Right lung (tissue), 5 donors: Measurements from ENCODE around the gene CDCP1. TPM values are rescaled to one million over a fixed set of nuclear protein-coding genes. Genes with fewer than 3 reads are reported as not detected.
"Not testable (repeated sequence)": the region's sequence is repeated elsewhere in the genome, so short reads cannot be mapped to it uniquely, and the experiment has no call there.

ENCODE experiments used
- DNase-seq, 2 donors: peaks; one replicate each; pipeline ENCODE4 v3.0.0-alpha.2; 2013
- polyA plus RNA-seq, 5 donors: library from polyadenylated mRNA; unstranded; fragments of 120-200 nt; gene quantifications; one replicate each; pipeline versions ENCODE4 v1.2.1 to v1.2.3, GENCODE V29; 2013; ENCODE audit warnings: inconsistent platforms in 1 of 5, low replicate concordance in 1 of 5; ENCODE audit not compliant: insufficient read length in 5 of 5, insufficient read depth in 1 of 5

Gene CDCP1
- polyA plus RNA-seq, 5 donors = 0.30 to 0.57 (median 0.42) TPM

DNA sequence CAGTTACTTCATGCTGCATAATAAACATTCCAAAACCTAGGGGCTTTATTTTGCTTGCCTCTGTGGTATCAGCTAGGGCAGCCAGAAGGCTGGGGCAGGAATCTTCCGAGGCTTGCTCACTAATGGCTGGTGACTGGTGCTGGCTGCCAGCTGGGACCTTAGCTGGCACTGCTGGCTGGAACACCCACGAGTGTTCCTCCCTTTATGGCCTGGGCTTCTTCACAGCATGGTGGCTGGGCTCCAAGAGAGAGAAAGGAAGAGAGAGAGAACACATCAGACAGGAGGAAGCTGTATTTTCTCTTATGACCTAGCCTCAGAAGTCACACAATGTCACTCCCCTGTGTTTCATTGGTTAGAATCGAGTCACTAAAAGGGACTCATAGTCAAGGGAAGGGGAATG is 23.9 kb upstream of the CDCP1 start:
- DNase-seq = no peak

DNA sequence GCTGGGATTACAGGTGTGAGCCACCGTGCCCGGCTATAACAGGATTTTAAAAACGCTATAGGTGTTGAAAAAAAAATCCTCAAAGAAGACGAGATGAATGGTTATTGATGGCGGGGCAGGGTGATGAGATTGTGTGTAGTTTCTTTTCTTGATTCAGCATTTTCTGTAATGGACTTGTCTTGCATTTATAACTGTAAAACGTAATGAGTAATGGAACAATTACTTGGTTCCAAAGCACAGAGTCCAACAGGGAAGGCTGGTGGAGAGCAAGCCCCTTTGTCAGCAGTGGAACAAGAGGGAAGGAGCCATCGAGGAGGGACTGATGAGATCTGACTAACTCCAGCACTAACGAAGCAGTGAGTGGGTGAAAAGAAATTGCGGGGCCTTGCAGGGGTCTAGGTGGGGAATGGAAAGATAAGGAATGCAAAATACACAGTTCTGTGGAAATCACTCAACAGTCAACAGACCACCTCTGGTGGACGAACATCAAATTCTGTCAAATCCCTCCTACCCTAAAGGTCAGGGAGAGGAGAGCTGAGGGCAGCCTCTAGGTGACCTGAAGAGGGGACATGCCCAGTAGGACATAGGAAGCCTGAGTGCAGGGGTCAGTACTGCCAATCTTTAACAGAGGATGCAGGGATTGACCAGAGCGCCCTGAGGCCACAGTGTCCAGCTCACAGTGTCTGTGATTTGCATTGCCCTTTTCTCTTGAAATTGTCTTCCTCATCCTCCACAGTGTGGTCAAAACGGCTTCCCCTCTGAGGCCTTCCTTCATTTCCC is 23.1 kb upstream of the CDCP1 start:
- DNase-seq = no peak

DNA sequence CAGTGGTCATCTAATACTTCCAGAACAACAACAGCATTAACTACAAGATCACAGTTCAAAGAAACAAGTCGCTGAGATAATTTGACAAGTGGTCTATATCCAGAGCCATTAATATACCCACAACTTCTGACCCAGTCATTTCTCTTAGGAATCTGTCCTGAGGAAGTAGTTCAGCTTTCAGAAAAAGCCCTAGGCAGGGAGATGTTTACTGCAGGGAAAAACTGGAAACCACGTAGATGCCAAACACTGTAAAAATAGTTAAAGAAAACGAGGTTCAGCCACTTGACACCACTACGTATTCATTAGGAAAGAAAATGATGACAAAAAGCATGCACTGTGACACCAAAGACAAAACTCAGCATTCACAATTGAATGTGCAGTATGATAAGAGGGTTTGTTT is 22.3 kb upstream of the CDCP1 start:
- DNase-seq = no peak

DNA sequence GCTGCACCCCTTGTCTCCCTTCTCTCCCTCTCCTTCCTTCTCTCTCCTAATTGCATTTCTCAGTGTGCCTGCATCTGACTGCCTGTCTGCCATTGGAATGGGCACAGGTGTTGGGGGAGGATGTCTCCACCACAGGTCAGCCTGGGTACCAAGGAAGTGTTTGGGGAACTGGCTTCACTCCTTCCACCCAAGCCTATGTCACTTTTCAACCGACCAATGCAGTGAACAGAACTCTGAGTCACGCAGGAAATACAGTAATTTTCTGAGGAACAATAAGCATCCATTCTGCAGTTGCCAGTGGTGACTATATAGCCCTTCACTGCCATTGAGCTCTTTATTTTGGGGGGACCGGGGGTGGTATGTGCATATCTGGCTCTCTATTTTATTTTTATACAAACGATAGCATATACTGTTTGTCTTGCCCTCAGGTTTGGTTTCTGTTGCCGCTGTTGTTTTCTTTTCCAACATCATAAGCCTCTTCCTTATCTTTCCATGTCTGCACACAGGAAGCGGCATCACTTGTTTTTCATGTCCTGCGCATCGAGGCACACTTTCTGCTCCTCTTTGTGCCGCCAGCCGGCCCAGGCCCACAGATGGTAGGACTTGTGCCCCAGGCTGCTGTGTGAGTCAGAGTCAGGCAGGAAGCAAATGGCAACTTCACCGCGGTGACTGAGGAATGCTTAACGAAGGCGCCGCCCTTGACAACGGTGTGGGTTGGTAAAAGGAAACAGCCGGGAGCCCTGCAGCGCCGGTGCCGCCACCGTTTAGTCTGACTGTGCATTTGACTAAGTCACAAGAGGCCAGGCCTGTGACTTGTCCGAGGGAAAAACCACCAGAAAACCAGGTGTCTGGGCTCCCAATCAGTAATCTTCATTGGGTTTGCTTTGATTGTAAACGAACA is 21.1 kb upstream of the CDCP1 start:
- peak; percentile 47 to 57 for DNase-seq

DNA sequence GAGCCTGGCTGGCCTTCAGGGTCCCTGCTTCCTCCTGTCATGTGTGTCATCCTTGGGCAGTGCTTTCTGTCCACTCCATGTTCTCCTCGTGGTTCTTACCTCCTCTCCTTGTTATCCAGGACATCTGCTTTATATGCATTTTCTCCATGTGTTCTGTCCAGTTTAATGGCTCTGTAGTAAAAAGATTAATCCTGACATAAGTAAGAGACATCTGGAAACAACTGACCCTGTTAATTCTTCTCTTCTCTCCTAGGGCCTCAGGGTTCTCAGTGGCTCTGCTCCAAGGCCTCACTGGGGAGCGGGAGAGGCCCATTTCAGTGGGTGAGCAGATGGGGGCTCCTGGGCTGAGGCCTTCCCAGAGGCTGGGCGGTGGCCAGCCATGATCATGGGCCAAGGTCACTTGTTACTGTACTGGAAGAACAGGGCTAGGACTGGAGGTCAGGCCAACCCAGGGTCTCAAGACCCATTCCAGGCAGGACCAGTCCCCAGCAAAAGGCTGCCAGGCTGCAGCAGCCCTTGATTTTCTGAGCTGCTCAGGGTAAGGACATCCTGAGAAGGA is 20.2 kb upstream of the CDCP1 start:
- DNase-seq = no peak

DNA sequence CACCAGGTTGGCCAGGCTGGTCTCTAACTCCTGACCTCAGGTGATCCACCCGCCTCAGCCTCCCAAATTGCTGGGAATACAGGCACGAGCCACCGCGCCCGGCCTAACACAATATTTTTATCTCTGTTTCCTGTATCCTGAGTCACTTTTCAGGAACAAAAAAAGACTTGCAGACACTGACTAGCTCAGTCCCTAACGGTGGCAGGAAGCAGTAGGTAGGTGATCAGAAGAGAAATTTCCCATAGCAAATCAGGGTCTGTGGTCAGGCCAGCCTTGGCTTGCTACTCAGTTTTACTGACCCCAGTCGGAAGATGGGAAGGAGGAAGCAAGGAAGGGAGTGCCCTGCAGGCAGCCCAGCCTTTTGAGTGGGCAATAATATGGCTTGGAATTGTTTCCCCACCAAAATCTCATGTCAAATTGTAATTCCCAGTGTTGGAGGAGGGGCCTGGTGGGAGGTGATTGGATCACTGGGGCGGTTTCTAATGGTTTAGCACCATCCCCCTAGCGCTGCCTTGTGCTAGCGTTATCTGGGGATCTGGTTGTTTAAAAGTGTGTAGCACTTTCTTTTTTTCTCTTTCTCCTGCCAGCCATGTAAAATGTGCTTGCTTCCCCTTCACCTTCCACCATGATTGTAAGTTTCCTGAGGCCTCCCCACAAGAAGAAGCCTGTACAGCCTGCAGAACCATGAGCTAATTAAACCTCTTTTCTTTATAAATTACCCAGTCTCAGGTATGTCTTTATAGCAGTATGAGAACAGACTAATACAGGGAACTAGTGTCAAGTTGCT is 19.5 kb upstream of the CDCP1 start:
- DNase-seq = no peak

DNA sequence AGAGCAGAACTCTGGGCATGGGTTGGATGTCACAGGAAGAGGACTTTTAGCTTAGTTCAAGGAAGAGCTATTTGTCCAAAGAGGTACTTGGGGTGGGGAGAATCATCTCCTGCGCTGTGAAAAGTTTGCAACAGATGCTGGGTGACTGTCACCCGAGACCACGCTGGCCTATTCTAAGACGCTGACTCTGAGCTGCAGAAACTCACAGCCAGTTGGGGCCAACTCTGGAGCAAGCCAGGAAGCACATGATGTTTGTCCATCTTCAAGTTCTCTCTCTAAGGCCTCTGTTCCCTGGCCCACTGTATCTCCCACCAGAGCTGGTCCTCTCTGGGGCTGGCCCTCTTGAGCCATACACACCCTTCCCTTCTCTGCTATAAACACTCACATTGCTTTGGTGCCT is 17.9 kb upstream of the CDCP1 start:
- no peak for DNase-seq

DNA sequence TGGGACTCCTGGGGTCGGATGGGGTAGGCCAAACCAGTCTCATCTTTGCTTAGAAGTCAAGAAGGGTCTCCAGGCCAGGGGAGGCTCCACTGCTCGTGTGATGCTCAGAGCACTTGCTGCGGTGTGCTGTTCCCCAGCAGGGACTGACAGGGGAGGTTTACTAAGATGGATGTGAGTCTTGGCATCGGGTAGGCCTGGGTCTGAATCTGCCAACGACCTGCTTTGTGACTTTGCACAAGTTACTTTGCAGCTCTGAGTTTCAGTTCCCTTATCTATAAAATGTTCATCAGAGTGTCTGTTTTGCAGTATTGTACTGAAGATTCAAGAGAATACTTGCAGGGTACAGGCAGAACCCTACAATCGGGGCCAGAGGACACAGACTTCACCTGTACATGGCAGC is 17.3 kb upstream of the CDCP1 start:
- DNase-seq = no peak

DNA sequence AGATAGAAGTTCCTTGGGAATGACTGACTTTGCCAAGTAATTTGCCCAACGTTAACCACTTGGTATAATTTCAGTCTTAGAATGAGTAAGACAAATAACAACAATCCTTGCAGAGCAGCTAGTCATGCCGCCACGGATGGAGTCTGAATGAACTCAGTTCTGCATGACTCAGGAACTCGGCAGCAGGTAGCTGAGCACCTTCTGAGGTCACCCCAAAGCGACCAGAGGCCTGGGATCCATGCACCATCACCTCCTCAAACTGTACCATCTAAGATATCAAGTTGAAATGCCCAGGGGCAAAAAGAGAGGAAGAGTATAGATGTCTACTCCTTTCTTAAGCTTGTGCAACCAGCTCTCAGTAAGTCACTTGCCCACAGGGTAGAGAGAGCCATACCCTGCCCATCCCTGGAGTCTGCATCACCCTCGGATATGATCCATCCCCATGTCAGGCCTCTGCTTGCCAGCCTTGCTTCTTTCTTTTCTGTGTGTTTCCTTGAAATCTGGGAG is 8.5 kb upstream of the CDCP1 start:
- DNase-seq = no peak

DNA sequence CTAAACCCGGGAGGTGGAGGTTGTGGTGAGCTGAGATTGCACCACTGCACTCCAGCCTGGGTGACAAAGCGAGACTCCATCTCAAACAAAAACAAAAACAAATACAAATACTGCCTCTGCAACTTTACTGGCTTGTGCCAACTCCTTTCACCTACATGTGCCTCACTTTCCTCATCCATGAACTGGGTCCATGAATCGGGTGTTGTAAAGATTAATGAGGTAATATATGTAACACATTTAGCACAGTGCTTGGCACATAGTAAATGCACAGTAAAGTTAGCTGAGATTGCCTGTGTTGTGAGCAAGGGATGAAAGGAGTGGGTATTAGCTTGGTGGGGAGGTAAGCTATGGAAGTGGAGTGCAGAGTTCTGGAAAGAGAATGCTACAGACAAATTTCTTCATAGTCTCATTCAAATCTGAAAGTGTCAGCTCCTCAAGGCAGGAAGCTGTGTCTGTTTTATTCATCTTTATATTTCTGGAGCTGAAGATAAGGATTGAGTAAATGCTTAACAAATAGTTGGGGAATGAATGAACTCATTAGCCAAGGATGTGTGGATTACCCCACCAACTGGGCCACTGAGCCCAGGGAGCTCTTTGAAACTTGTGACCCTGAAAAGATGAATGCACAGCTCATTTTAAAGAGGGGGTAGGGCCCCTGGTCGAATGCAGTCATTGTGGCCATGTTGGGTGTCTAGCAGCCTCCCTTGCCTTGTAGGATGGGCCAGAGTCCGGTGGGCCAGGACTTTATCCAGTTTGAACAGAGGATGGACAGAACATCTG is 7.7 kb upstream of the CDCP1 start:
- no peak for DNase-seq

DNA sequence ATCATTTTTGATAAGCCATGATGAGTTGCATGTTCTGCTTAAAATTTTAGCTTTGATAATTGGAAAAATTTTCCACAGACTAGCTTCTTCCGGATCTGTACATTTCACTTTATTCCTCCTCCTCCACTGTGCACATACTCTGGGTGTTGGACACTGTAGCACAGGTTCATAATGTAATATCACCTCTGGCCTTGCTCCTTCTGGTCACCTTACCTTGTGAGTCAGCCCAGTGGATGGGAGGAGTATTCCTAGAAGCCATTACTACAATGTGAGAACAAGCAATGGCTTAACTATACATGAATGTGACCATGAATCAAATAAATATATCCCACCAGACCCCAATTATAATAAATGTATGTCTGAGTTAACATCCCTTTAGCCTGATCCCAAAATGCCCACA is 6.1 kb upstream of the CDCP1 start:
- DNase-seq = no peak

DNA sequence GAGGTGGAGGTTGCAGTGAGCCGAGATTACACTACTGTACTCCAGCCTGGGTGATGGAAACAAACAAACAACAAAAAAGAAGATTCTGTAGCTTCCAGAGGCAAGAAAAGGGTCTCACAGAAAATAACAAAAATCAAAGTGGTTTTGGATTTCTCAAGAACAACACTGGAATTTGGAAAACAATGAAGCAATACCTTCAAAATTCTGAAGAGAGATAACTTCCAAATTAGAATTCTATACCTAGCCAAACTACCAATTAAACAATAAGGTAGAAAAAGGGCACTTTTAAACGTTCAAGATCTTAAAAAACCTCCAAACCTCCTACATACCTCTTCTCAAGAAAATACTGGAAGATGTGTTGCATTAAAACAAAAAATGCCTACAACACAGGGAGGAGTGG is 4.9 kb upstream of the CDCP1 start:
- no peak for DNase-seq

DNA sequence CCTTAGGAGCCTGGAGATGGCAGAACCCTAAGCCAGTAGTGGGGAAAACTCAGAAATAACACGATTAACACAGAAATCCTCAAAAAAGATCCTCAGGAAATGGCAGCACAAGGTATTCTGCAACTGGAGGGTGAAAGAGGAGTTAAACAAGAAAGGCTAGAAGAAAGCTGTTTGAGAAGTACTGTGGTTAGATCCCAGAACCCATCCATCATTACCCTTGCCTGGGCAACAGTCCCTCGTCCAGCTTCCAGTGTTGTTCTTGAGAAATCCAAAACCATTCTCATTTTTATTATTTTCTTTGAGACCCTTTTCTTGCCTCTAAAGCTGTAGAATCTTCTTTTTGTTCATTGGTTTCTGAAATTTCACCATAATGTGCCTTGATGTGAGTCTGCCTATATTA is 2.7 kb upstream of the CDCP1 start:
- no peak for DNase-seq

DNA sequence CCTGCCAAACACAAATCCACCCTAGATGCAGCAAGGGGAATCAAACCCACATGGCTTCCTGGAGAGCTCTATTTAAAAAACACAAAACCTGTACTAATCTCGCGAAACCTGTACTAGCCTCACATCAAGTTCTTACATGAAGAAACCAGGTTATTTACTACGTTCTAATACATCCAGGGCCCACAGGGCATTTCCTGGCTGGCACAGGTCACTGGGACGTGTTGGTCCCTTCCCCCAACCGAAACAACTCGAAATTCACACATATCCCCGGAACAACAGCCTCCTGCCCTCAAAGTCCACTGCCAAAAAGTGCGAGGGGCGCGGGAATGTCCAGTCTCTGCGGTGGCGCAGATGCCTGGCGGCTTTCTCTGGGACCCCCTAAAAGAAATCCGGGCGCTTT is 955 bp downstream of the CDCP1 start:
- DNase-seq = no peak

DNA sequence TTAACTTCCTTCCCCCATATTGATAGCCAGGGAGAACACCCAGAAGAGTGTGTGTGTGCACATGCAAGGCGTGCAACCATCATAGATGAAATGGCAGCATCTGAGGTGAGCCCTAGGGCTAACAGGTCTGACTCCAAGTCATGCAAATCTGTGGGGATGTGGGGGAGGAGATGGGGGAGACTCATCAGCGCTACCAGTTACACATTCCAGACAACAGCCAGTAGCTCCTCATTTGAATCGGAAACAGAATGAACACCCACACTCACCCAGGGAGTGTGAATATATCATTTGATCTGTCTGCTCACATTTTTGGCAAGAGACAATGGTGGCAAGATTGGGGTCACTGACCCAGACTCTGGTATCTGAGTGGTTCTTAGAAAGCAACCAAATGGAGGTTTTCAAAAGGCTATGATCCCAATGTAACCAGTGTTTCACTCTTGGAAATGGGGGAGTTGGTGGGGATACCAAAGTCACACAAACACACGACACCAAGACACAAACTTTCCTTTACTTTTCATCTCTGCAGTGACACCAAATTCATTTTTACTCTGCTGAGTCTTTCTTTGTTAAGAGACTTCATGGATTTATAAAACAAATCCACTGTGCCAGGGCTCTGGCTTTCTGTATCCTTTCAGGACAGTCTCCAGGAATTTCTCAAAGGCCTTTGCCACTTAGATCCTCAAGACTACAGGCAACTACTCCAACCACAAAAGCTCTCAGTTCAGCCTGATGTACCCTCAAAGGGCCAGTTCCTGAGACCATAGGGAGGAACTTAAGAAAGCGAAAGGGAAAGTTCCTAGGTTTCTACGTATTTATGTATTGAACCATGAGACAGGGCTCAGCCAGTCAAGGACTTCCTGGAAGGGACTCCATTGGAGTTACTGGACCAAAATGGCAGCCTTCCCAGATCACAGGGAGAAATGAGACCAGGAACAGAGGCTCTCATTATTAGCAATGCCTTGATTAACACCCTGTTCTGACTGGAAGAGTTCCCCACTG is 2.2 kb downstream of the CDCP1 start:
- DNase-seq = no peak

DNA sequence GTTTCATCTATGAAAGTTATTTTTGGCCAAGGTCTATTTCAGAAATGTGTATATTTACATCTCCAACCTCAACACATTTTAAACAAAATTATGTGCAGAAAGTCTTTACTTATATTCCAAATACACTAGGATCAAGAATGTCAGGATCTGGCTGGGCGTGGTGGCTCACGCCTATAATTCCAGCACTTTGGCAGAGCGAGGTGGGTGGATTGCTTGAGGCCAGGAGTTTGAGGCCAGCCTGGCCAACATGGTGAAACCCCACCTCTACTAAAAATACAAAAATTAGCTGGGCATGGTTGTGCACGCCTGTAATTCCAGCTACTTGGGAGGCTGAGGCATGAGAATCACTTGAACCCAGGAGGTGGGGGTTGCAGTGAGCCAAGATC is 5.4 kb downstream of the CDCP1 start:
- not testable (repeated sequence) for DNase-seq

DNA sequence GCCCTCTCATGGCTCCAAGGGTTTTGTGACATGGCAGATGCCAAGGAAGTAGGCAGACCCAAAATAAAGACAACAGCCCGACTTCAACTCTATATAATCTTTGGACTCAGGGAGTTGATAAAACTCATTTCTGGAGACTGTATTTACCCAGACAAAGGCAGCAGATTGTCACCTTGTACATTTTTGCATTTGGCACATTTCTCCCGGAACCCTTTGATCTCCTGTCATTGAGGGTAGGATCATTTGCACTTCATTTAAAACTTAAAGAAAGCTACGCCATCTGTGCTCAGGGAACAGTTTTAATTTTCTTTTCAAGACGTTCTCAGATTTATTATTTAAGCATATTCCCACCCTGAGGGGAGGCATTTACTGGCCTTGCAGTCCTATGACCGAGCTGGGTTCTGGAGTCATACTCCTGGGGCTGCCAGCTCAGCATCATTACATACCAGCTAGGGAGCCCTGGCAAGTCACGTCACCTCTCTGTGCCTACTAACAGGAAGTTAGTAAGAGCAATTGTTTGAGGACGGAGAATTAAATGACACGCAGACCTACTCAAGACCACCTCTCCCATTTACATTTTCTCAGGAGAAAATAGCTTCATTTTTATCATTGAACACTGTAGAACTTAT is 5.9 kb downstream of the CDCP1 start:
- DNase-seq = no peak

DNA sequence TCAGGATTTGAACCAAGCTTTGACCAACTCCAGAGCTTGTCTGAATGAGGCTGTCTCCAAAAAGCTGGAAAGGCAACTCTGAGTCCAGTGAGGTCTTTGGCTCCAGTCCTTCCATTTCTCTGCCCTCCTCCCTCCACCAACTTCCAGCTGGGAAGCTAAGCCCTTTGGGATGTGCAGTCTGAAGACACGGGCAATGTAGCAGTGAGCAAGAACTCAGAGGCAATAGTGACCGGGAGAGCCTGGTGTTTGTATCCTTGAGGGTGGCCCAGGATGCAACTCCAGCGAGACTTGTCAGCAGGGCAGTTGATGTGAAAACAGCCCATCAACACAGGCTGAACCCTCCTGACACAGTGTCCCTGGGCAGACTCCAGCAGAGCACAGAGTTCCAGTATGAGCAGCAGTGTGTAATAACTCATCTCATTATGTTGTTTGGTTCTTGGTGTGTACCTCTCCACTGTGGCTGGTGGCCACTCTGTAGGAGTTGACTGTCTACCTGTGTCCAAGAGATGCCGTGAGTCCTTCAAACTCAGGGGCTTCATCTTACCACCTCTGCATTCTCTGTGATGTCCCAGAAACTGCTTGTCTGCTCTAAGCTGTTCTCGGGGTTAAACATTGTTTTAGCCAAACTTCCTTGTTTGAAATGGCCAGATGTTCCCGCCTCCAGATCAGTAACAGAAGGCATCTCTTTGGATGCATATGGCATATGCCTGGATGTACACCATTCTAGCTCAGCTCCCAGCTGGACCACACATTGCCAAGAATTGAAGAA is 6.6 kb downstream of the CDCP1 start:
- no peak for DNase-seq
